Hypothalamus (tissue), 51 donors: Measurements from ENCODE around the gene BBLN.
"Not testable (repeated sequence)": the region's sequence is repeated elsewhere in the genome, so short reads cannot be mapped to it uniquely, and the experiment has no call there.

Source experiments
- DNase-seq, 51 donors: peaks; one replicate each; lab custom pipeline; 2025; lab: John Stamatoyannopoulos, UW

The BBLN gene, protein sequence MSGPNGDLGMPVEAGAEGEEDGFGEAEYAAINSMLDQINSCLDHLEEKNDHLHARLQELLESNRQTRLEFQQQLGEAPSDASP

DNA sequence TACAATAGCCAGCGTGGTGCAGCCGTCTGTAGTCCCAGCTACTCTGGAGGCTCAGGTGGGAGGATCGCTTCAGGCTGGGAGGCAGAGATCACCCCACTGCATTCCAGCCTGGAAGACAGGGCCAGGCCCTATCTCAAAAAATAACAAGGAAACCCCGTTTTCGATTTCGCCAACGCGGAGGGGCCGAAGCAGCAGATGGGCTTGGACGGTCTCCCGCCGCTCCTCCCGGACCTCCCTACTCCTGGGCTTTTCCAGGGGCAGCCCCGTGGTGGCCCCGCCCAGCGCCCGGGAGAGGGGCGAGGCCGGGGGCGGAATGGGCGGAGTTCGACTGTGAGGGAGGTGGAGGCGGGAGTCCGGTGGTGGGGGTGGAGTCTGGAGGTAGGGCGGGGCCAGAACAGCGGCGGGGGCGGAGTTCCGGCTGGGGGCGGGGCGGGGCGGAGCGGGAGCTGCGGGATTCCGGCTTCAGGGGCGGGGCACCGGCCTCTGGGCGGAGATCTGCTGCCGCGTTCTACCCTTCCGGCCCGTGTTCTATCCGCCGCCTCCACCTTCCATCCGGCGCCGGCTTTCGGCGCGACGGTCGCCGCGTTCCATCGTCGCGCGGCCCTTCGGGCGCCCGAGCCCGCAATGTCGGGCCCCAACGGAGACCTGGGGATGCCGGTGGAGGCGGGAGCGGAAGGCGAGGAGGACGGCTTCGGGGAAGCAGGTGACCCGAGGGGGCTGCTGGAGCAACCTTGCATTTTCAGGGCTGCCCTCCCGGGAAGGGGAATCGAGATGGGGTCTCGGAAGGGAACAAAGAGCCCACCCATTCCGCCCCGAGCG is at the start of gene BBLN:
BBLN (plus strand) TSS at position 482 of the 819 bp plus-strand sequence; CDS start at position 625, 143 bp downstream.
- DNase-seq = peak; percentile 15 to 98 (median 92)

DNA sequence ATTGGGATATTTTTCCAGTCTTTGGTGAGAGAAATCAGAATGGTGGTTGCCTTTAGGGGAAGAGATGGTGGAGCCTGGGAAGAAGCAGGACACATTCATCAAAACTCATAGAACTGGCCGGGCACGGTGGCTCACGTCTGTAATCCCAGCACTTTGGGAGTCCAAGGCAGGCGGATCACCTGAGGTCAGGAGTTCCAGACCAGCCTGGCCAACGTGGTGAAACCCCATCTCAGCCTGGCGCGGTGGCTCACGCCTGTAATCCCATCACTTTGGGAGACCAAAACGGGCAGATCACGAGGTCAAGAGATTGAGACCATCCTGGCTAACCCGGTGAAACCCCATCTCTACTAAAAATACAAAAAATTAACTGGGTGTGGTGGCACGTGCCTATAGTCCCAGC is 48.3 kb upstream of the BBLN start:
- DNase-seq = not testable (repeated sequence)

- no peak for DNase-seq
These were observed 46.3 kb upstream of the BBLN start for GRCh38 chr9:128113526-128114325.

DNA sequence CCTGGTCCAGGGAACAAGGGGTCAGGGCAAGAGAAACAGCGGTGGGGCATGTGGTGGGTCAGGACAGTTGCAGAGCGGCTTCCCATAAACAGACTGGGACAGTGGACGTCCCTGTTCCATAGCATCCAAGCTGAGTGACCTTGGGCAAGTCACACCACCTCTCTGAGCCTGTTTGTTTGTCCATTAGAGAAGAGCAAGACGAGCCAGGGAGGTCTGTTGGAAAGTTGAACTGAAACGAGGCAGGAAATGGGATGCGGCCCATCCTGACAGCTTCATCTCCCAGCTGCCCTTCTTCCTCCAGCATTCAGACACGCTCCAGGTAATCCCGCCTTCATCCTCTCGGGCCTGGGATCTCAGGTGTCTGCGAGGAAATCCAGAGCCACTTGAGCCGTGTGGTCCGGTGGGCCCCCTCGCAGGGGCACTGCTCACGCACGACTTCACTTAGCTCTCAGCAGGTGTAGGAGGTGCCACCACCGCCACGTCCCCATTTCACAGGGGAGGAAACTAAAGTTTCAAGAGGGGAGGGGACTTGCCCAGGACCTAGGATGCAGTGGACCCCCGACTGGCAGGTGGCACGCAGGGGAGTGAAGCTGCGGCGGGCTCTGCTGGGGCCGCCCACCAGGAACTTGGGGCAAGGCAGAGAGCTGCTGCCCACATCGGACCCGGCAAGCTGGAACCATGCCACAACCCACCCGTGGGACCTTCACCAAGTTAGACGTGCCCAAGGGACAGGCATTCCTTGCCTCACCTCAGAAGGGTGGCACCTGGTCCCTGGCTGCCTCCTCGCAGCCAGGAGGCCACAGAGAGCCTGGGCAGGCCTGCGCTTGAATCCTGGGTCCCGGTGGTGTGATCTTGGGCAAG is 45.5 kb upstream of the BBLN start:
- DNase-seq = no peak

GRCh38 chr9:128115187-128116103 is 44.6 kb upstream of the BBLN start:
- no peak for DNase-seq

DNA sequence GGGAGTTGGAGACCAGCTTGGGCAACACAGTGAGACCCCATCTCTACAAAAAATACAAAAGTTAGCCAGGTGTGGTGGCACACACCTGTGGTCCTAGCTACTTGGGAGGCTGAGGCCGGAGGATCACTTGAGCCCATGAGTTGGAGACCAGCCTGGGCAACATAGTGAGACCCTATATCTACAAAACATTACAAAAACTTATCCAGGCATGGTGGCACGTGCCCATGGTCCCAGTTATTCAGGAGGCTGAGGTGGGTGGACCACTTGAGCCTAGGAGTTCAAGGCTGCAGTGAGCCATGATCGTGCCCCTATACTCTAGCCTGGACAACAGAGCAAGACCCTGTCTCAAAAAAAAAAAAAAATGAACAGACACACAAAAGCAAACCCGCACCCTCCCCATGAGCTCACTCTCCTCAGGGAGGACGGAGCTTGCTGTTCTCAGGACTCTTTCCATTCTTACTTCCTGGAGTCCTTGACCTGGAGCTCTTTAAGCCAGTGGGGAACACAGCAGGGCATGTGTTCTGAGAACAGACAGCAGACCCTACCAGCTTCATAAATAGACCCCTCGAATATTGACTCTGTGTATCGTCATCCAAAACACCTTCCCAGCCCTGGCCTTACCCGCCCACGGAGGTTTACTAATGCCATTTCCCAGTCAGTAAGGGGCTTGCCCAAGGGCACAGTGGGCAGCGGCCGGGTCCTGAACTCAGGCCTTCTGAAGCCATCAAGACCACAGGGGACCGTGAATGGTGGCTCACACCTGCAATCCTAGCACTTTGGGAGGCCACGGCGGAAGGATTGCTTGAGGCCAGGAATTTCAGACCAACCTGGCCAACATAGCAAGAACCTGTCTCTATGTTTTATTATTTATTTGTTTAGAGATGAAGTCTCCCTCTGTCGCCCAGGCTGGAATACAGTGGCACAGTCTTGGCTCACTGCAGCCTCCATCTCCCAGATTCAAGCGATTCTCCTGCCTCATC is 43.7 kb upstream of the BBLN start:
- DNase-seq = no peak

GRCh38 chr9:128117613-128118471 is 42.2 kb upstream of the BBLN start:
- peak in 50 of 51 donors; percentile 41 to 98 (median 85) for DNase-seq

DNA sequence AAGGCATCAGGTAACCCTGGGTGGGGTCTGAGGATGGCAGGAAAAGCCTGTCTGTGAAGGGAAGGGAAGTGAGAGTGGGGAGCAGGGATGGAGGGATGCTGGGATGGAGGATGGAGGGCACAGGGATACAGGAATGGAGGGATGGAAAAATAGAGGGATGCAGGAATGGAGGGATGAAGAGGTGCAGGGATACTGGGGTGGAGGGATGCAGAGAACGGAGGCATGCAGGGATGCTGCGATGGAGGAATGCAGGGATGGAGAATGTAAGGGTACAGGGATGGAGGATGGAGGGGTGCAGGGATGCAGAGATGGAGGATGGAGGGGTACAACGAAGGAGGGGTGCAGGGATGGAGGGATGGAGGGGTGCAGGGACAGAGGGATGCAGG is 41.6 kb upstream of the BBLN start:
- no peak for DNase-seq

DNA sequence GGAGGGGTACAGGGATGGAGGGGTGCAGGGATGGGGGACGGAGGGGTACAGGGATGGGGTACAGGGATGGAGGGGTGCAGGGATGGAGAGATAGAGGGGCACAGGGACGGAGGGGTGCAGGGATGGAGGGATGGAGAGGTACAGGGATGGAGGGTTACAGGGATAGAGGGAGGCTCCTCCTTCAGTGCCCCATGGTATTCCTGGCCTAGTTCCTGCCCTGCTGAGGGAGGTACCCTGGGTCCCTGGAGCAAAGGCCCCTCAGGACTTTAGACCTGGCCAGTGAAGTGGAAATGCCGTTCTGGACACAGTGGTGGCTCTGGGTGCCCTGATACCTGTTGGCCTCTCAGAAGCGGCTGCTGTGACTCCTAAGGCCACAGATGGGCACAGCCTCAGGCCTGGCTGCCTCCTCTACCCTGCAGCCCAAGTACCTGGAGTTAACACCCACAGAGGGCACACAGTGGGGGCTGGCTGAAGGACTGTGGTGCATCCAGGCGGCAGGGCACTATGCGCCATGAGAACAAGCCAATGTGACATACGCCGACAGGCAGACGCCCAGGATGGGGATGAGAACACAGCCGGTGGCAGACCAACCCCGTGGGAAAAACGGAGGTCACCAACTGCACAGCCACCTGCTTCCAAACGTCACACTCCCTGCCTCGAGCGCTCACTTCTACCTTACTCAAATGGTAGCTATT is 40.9 kb upstream of the BBLN start:
- DNase-seq = no peak

DNA sequence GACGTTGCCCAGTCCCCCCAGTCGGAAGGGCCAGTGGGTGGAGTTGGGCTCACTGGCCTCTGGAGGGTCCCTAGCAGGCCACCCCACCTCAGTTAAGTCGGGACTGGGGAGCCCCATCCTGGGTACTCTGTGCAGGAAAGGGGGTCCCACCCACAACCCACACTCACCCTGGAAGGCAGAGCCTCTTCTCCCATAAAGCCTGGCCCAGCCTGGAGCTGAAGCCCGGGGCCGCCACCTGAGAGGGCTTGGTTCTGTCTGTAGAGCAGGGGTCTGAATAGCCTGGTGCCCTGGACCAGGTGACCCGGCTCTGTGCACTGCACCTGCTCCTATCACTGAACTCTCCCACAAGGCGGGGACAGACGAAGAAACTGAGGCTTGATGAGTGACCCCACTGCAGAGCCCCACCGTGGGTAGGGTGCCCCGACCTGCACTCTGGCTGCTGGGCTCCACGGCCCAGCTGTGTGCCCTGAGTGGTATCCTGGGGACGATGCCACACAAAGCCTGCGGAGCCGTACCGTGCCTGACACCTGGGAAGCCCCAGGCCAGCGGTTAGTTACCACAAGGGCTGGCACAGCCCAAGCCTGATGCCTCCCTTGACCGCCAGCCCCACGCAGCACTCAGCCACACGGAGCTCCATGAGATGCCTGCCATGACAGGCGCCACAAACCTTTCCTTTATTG is 39.9 kb upstream of the BBLN start:
- DNase-seq = no peak

DNA sequence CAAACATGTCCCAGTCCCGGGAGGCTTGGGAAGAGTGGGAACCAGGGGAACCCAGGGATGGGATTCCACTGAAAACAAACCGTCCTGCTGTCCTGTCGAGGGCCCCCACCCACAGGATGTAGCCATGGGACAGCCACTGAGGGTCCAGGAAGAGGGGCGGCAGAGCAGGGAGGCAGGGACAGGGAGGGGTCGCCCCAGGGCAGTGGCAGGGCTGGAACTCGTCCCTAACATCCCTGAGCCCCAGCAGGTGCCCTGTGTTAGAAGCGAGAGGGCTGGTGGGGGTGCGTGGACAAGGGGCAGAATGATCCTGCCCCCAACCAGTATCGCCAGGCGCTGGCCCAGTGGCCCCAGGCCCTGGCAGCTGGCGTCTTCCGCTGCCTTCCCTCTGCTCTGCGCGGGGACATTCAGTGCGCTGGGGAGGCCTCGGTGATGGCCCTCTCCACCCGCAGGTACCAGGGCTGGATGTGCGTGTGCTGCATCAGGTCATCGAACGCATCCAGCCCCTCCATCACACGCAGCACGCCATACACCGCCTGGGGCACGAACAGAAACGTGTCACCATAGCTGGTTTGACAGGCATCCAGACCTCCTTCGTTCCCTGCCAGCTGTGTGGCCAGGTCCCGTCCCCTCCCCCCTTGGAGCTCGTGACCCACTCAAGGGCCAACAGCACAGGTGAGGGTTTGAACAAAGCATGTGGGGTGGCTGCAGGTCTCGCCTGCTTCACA is 39.2 kb upstream of the BBLN start:
- DNase-seq = no peak

- DNase-seq = no peak
These were observed 38.6 kb upstream of the BBLN start for GRCh38 chr9:128121466-128121810.

GRCh38 chr9:128121924-128122808 is 37.9 kb upstream of the BBLN start:
- DNase-seq = no peak

DNA sequence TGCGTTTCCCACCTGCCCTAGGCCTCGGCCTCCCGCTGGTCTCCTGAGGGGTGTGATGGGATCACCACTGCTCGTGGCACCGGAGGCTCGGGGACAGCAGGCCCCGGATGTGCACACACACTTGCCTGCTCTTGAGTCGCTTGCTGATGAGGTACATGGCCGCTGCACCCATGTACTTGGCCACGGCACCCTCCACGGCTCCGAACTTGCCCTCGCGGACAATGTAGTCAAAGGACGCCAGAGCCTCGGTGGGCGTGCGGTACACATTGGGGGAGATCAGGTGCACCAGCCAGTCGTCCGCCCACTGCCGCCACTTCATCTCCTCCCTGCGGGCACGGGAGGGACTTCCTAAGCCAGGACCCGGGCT is 37.3 kb upstream of the BBLN start:
- no peak for DNase-seq
